PC-3 (cell line): ENCODE data around the gene CFAP210.

Experiments used
- CTCF ChIP-seq: fragments of 300-600 bp; sonication (generic); conservative IDR thresholded peaks from 2 replicates; pipeline ENCODE4 v1.5.1; 2017; ENCODE audit warnings: antibody characterized with exemption, low read depth, mild to moderate bottlenecking, low read length
- EZH2 ChIP-seq: fragments of 300-600 bp; sonication (generic); IDR thresholded peaks from one replicate; pipeline ENCODE4 v1.6.1; 2017; ENCODE audit warnings: antibody characterized with exemption, mild to moderate bottlenecking, low read length; ENCODE audit not compliant: unreplicated experiment

GRCh38 chr2:169658877-169659276 lies 35.3 kb downstream of the CFAP210 start:
- TF ChIP-seq CTCF, result no peak
- no peak for TF ChIP-seq EZH2
